CMK (cell line): ENCODE results near the gene DTYMK.

Experiments
- DNase-seq: peaks from one replicate; pipeline ENCODE4 v3.0.0-alpha.2; 2010; ENCODE audit warnings: low read depth

DTYMK gene

DNA sequence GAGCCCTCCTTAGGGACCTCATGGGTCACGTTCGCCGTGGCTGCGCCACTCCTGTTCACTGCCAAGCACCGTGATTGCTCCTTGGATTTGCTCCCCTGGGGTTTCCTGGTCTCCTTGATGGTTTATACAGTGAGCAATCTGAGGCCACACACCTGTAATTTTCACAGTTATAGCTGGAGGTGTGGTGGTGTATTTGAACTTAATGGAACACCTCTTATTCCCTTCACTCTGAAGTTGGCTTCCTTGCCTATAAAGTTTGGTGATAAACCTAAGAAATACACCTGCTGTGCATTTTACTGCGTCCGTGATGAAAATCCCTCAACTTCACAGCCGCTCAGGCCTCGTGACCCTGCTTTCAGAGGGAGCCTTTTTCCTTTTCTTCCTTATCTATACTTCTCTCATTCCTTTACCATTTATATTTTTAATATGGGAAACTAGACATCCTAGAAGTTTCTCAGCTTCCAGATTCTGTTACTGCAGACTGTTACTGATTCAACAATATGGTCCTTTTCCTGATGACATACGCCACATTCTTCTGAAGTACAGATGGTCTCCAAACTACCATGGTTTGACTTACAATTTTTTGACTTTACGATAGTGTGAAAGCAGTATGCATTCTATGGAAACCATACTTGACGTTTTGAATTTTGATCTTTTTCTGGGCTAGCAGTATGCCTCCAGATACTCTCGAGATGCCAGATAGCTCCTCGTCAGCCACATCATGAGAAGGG lies 40.5 kb downstream of the DTYMK start:
- no peak for DNase-seq

DNA sequence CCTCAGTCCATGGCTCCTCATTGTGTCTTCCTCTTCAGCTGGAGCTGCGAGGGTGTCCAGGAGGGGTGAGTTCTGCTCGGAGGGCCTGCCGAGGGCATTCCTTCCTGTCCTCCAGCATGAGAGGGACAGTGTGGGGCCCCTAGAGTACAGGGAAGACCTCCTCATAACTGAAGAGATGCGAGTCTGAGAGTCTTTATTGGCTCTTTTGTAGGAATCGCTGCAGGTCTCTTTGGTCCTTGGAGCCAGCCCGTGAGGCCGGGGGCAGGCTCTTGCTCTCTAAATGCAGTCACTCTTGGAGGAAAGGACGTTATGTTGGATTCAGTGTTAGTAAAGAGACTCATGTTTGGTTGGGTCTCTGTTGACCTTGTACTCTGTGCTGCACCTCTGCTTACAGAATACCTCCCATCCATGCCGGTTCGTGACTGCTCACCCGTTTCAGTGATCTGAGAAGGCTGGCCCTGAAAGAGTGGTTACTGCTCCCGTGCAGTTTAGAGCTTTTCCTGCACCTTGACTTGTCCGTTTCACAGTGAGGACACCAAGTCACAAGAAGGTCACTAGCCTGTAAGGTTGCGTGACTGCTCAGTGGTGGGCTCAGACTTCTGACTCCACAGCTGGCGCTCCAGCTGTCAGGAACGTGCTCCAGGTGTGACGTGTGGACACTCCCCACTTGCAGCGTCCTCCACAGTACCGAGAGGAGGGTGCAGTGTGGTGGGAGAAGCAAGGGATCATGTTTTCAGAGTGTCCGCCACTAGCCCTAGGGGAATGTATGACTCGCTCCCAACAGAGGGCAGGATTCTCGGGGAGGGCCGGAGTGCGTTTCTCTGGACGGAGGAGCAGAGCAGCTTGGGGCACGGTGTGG lies 41.3 kb downstream of the DTYMK start:
- DNase-seq: no peak

DNA sequence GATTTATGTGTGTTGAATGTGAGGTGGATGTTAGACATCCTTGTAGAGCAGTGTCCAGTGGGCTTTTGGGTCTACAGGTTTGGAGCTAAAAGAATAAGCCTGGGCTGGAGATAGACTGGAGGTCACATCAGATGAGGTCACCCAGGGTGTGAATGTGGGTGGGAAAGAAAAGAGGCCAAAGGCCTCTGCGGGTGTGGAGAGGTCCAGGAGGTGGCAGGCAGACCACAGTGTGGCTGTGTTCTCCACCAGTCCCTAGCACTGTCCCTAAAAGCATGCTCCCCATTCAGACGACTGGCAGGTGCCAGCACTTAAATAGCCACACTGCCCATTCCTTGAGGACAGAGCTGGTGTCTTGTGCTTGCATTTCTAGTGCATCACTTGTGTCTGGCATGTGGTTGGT lies 45.0 kb downstream of the DTYMK start:
- no peak for DNase-seq

DNA sequence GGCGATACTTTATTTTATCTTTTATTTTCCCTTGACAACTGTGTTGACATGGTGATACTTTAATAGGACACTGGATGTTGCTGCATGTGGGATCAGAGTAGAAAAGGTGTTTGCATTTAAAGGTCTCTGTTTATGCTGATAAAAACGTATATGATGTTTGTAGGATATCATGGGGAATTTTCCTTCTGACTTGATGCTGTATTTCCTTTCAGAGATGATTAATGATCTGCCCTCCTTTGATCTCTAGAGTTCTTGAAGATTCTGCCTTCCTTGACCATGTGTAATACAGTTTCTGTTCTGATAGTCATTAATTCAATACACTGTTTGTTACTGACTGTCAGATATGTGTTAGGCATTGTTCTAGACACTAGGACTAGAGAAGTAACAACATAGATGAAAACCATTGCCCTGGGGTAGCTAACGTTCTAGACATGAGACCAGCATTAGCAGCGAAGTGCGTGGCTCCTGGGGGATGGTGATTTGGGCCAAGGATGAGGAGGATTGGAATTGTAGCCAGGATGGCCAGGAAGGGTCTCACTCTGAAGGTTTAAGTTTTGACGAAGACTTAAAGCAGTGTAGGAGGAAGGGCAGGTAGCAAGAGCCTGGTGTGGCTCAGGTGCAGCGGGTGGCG lies 46.3 kb downstream of the DTYMK start:
- DNase-seq: no peak

DNA sequence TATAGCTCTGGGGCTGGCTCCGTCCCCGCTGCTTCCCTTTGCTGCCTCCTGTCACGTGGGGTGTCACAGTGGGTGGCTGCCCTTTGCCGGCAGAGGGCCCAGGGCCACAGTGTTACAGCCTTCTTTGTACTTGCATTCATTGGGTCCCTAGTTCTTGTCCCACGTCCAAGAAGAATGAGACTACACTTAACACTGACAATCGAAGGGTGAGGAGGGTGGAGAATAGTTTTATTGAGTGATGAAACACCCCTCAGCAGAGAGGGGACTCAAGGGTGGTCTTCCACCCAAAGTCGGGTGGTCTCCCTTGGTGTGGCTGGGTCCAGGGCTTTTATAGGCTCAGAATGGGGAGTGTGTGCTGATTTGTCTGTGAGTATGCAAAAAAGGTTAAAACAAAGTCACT lies 47.2 kb downstream of the DTYMK start:
- no peak for DNase-seq

DNA sequence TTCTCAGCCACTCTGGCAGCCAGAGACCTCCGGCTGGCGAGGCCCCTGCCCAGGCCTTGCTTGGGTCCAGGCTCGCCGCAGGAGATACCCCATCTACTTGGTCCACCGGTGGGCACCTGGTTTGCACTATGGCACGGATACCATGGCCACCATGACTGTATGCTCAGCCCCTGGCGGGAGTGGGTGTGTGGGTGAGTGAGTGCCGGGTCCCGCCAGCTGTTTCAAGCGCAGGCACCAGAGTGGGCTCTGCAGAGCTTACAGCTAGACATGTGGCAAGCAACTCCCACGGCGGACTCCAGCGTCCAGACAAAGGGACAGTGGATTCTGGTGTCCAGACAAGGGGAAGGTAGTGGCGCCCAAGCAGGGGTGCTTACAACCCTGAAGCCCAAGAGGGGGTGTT lies 47.7 kb downstream of the DTYMK start:
- DNase-seq: no peak

DNA sequence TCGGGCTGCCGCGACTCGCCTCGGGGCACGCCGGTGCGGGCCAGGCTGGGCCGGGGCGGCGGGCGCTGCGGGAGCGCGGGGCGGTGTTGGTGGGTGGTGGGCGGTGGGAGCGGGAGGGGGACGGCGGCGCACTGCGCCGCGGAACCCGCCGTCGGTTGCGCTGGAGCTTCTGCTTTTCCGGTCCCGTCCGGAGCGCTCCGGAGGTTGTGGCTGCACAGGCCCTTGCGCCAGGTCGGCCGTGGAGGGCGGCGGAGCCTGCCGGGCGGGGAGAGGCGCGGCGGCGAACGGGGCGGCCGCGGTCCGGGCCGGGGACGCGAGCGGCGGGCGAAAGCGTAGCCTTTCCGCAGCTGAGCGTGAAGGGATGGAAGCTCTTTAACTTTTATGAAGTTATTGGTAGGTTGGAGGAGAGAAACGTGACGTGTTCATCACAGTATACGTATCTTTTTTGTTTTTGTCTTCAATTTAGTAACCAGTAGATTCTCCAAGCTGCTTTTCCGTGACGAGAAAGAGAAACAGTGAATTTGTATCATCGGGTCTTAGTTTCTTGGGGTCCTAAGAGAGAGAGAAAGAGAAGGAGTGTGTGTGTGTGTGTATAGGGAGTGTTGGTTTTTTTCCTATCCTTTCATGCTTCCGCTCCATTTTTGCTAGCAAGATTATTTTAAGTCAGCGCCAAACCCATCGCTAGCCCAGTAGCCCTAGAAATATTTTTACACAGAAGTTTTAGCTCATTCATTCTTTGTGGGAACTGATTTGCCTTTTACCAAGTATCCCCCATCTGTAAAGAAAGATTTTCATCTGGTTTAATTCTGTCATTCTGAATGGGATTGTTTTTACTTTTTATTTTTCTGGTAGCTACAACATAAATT lies 48.6 kb downstream of the DTYMK start:
- no peak for DNase-seq

DNA sequence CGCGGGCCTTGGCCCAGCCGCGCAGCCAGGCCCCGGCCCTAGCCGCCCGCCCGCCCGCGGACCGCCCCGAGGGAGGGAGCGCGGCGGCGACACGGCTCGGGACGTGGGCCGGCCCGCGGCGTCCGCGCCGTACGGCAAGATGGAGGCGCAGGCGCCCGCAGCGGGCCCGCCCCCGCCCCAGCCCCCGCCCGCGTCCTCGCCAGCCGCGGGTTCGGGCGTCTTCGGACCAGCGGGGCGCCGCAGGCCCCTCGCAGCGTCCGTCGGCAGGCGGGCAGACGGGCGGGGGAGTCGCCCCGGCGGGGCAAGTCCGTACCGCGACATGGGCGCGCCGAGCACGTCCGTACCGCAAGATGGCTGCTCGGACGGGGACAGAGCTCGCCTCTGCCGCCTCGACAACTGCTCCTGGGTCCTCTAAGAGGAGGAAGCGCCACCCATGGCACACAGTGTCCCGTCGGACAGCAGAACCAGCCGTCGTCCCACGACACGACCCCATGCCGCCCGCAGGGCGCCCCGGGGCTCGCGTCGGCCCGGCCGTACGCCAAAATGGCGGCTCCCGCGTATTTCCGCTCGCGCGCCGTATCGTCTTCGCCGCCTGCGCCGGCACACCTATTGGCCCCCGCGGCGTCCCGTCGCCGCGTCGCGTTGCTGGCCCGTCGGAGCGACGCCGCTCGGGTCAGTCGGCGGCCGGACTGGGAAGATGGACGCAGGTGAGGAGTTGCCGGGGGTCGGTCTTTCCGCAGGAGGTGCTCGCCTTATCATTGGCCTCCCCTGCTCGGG lies 49.4 kb downstream of the DTYMK start, which contains the start of the genes ATG4B and THAP4:
Gene ATG4B, plus strand, starts transcription at position 676 of the 777 bp plus-strand sequence. Its CDS starts 22 bp downstream, at position 698.
Gene THAP4, minus strand, starts transcription at position 141 of the 777 bp plus-strand sequence. CDS start 141 bp downstream, outside the sequence.
- DNase-seq: peak; percentile 75

DNA sequence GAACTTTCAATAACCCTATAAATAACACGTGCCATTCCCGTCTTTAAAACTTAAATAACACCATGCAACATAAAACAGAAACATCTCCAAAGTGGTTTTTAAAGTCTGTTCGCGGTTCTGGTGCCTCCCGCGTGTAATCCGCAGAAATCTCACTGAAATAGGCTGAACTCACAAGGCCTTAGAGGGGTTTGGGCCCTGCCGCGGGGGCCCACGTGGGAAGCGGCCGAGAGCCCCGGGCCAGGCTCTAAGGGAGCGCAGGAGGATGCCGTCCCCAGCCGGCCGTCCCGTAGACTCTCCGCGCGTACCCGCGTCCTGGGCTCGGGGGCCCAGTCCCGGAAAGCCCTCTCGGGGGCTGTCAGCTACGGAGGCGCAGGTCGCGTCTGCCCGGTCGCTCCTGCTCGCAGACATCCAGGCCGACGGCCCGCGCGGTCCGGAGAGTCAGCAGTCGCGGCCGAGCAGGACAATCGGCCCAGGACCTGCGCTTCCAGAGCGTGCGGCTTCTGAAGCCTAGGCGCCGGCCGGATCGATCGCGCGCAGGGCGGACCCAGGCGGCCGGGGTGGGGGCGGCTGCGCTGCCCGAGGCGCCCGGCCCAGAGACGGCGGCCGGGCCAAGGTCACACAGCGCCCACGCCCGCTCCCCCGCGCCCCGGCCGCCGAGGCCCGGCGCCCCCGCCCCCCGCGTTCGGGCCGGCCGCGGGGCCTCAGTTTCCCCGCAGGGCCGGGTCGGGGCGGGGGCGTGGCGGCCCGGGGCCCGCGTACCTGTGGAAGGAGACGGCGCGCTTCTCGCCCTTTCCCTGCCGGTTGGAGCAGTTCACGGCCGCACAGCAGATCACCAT lies 50.2 kb downstream of the DTYMK start:
- no peak for DNase-seq

DNA sequence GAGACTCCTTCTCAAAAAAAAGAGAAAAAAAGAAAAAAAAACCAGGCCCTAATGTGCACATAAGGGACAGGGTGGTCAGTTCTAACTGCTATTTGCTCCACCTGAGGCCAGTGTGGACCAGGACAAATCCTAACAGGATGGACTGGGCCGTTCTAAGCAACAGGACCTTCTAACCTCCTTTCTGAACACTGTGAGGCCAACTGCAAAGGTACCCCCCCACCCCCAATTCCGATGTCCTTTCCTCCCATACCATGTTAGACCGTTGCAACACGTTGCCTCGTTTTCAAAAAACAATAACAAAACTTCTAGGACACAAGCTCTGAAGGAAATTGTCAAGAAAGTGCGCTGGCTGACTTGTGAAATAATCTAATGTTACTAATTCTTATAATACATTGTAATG lies 50.9 kb downstream of the DTYMK start:
- DNase-seq: no peak

DNA sequence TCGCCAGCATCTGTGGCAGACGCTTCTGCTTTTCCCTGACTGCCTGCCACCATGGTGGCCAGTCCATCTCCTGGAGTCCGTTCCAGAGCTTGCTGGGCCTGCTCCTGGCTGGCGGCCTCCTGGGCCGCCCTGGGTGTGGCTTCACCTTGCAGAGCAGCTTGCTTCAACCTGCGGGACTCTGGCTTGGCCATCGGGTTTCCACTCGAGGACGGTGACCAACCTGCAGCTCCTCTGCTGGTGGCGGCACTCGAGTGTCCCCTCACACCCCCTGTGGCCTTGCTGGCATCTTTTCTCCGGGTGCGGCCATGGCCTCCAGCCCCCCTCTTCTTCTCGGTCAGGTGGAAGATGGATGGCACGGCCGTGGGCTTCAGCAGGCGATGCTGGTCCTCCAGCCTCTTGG lies 53.1 kb downstream of the DTYMK start:
- DNase-seq: no peak

DNA sequence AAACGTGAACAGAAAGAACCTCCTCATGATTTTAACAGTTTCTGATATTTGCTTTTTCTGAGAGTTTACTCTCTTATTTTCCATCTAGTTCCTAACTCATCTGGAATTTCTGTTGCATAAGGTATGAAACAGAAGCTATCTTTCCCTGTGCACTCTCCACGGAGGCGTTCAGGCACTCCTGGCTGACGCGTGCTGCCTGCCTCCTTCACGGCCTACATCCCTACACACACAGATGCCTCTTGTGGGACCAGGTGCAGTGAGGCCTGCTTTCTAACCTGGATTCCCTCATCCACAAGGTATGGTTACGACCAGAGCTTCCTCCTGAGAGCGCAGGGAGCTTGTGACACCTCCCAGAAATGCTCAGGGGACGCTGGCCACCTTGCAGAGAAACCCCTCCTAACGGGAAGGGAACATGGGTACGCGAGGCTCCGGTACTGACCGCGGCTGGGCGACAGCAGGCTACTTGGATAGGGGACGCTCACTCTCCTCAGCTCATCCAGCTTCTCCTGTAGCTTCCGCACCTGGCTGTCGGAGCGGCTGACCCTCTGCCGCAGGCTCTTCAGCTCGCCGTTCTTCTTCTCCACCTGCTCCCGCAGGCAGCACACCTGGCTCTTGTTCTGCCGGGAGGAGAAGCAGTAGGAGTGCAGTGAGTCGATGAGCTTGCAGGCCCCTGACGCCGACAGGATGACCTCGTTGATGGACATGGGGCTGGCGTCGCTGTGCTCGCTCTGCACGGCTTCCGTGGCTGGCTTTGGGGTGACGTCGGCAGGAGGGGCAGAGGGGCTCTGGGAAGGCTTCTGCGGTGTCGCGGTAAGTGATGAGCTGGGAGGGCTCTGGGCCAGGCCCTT lies 53.9 kb downstream of the DTYMK start:
- DNase-seq: no peak

DNA sequence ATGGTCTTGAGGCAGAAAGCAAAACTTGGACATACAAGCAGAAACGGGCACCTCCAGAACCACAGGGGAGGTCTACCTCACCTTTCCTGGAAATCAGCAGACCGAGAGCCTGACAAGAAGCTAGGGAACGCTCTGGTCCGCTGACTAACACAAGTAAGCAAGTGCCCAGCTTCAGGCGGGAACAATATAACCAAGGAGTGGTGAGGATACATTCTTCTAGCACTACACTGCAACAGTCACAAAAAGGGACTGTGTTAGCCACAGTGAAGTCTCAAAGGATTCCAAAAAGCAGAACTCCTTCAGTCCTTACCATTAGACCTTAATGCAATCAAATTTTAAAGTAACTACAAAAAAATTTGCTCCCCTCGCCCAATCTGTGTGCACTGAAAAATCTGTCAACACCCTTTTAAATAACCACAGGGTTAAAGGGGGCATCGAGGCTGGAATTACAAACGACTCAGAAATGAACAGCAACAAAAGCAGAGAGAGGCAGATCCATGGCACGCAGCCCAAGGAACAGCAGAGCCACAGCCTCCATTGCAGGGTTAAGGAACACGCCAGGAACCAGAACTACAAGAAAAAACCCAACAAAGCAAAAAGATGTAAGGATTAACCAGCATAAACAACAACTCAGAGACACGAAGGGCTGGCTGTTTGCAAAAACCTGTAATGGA lies 56.7 kb downstream of the DTYMK start:
- DNase-seq: no peak

DNA sequence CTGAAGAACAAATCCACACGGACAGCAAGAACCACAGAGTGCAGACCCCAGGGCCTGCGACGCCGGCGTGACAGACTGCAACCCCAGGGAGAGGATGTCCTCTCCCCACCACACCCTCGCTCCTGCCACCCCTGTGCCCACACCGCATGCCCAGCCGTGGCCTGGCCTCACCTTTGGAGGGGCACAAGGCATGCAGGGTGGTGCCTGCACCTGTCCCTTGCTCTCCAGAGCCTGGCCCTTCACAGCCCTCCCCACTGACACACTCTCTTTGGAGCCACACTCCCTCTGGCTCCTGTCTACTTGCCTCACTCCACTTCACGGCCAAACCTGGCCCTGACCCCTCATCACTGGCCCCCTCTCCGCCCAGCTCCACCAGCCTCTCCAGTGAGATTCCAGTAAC lies 58.9 kb downstream of the DTYMK start:
- no peak for DNase-seq
